RPMI7951 (cell line): ENCODE measurements around the gene INPP5E. TPM values are rescaled to one million over a fixed set of nuclear protein-coding genes. Genes with fewer than 3 reads are reported as not detected.
"Not testable (repeated sequence)": the region's sequence is repeated elsewhere in the genome, so short reads cannot be mapped to it uniquely, and the experiment has no call there.

Experiments
- DNase-seq: peaks from one replicate; pipeline ENCODE4 v3.0.0-alpha.2; 2012; ENCODE audit warnings: low read depth
- total RNA-seq: library from RNA; depleted of rRNA; stranded (reverse); fragments of >200 nt; shearing (Covaris generic); gene quantifications from 2 replicates; pipeline ENCODE4 v1.2.3, GENCODE V29; 2014

Gene INPP5E
- total RNA-seq, 1 experiment from 2014 or later, result 3.4 TPM

- DNase-seq, result no peak
Measured at GRCh38 chr9:136429683-136430491, 9.8 kb downstream of the INPP5E start.

- no peak for DNase-seq
Measured at GRCh38 chr9:136429075-136429628, 10.5 kb downstream of the INPP5E start.

DNA sequence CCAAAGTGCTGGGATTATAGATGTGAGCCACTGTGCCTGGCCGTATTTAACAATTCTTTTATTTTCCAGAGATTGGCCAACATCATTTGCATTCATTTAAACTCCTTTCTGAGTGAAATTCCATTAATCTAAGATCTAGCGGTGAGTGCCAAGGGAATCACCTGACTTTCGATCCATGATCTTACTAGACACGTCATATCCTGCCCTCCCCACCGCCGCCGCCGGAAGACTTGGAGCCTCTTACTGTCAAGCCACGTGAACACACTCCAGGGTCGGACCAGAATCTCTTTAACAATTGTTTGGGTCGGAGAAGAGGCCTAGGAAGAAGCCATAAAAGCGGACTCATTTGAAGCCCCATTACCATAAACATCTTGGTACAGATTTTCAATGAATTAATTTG lies 12.9 kb downstream of the INPP5E start:
- DNase-seq, result no peak

GRCh38 chr9:136425367-136425766 lies 14.3 kb downstream of the INPP5E start:
- DNase-seq, result not testable (repeated sequence)

- DNase-seq, result no peak
Measured at GRCh38 chr9:136424750-136425362, 14.8 kb downstream of the INPP5E start.

GRCh38 chr9:136423432-136424146 lies 16.1 kb downstream of the INPP5E start:
- no peak for DNase-seq

DNA sequence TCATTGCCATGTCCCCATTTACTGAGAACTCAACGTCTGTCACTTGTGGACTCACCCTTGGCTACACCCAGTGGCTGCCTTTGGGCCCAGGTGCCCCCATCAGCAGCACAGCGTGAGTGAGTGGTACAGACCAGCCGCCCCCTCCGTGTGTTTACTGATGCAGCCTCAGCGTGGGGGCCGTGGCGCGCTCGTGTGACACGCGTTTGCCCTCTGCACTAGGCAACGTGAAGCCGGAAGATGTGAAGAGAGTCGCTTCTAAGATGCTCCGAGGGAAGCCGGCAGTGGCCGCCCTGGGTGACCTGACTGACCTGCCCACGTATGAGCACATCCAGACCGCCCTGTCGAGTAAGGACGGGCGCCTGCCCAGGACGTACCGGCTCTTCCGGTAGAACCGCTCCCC lies 16.8 kb downstream of the INPP5E start:
- DNase-seq, result no peak

GRCh38 chr9:136421791-136422190 lies 17.9 kb downstream of the INPP5E start:
- DNase-seq, result no peak

DNA sequence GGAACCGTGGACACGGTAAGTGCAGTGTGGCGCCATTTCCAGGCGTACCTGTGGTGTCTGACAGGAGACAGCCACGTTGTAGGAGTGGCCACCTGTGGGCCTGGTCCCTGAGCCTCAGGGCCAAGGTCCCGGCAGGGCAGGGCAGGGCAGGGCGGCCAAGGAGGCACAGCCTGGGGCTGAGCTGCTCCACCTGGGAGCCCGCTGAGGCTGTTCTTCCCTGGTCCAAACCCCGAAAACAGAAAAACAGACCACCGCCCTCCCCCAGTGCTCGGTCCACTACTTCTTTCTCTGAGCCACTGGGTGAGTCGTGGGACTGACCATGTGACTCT lies 20.6 kb downstream of the INPP5E start:
- no peak for DNase-seq

GRCh38 chr9:136418182-136419091 lies 21.2 kb downstream of the INPP5E start:
- no peak for DNase-seq

DNA sequence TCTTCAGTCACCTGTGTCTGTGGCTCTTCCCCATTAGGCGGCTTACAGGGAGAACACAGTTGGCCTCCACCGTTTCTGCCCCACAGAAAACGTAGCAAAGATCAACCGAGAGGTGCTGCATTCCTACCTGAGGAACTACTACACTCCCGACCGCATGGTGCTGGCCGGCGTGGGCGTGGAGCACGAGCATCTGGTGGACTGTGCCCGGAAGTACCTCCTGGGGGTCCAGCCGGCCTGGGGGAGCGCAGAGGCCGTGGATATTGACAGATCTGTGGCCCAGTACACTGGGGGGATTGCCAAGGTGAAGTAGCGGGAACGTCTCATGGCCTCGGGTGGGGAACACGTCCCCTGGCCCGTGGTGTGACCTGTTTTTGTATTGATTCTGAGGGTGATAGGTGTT lies 22.7 kb downstream of the INPP5E start:
- DNase-seq, result no peak

GRCh38 chr9:136416427-136416826 lies 23.2 kb downstream of the INPP5E start:
- no peak for DNase-seq

DNA sequence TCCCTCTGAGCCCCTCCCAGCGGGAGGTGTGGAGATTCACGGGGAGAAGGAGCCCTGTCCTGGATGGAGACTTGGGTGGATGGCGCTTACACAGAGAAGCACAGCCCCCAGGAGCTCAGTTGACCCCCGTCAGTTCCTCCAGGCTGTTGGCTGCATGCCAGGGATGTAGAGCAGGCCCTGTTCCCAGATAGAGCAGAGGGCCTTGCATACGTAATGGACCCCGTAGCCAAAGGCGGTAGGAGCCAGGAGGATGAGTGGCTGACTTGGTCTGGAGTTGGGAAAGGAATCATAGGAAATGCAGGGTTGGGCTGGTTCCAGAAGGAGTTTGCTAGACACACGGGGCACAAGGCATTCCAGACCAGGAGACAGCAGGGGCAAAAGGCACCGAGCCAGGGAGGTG lies 26.7 kb downstream of the INPP5E start:
- no peak for DNase-seq

- no peak for DNase-seq
Measured at GRCh38 chr9:136411378-136411777, 28.3 kb downstream of the INPP5E start.

GRCh38 chr9:136410500-136411287 lies 29.0 kb downstream of the INPP5E start, which contains the start of the genes ENTR1 and PMPCA:
ENTR1 (minus strand) TSS chr9:136410614; CDS start chr9:136410397, 217 bp downstream.
PMPCA (plus strand) TSS chr9:136410658; CDS start chr9:136410669, 11 bp downstream.
- DNase-seq, result peak; percentile 81

- DNase-seq, result peak; percentile 38
Measured at GRCh38 chr9:136409557-136410455, 29.8 kb downstream of the INPP5E start.

DNA sequence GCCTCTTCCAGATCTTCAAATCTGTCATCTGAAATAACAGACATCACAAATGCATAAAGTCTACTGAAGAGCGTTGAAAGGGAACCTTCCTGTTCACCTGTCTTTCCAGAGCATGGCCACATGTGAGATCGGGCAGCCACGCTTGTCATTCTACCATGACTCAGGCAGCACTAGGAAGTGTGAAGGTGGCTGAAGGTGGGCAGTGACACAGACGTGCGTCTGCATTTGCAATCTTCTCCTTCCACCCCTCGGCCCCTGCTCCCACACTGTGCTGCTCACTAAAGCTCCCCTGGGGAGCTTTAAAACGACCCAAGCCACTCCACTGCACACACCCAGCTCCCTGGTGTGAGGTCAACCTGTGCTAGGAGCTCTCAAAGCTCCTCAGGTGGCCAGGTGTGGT lies 31.7 kb downstream of the INPP5E start:
- no peak for DNase-seq

DNA sequence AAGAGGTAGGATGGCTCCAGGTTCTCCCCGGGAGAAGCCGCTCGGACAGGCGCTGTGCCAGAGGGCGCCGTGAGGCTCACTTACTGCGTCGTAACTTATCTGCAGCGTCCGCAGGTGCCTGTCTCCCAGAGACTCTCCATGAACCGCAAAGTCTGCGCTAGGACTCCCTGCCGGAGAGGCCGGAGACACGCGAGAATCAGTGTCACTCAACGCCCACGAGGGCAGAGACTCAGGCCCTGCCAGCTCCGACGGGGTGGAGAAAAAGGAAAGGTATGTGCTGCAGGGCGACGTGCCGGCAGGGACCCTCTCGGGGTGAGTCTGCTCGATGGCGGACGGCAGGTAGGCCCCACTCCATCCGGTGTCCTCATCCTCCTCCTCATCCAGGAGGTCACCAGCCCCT lies 32.6 kb downstream of the INPP5E start:
- not testable (repeated sequence) for DNase-seq

DNA sequence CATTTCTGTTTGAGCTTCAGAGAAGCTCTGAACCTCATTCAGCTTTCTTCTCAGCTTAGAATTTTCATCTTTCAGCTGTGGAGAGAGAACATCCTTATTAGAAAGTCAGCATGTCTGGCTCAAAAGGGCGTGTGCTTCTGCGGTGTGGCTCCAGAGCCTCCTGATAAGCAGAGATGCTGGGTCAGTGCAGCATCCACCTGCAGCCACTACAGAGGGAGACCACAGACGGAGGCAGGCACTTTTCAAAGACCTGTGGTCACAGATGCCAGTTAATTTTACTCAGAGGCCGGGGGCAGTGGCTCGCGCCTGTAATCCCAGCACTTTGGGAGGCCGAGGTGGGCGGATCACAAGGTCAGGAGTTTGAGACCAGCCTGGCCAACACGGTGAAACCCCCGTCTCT lies 33.7 kb downstream of the INPP5E start:
- not testable (repeated sequence) for DNase-seq
